H9 (cell line): ENCODE data around the gene TSPO. TPM values are rescaled to one million over a fixed set of nuclear protein-coding genes. Genes with fewer than 3 reads are reported as not detected.
A peak's percentile ranks its signal among the peaks of the same experiment; 100 is the strongest.
"Not testable (repeated sequence)": the region's sequence is repeated elsewhere in the genome, so short reads cannot be mapped to it uniquely, and the experiment has no call there.

Source experiments
- DNase-seq: peaks from one replicate; pipeline ENCODE4 v3.0.0-alpha.2; 2017
- H2AFZ ChIP-seq: one replicate; pipeline ENCODE4 v1.6.1; 2013; ENCODE audit warnings: mild to moderate bottlenecking, low read length, control low read depth, moderate library complexity
- H2AK5ac ChIP-seq: 2 replicates; pipeline ENCODE4 v1.6.1; 2013; ENCODE audit warnings: low read length, control low read depth, mixed read lengths; ENCODE audit not compliant: insufficient read length
- H2BK120ac ChIP-seq: one replicate; pipeline ENCODE4 v1.6.1; 2013; ENCODE audit warnings: low read depth, mild to moderate bottlenecking, low read length, control low read depth, inconsistent platforms; ENCODE audit not compliant: poor library complexity, severe bottlenecking
- H2BK12ac ChIP-seq: 2 replicates; pipeline ENCODE4 v1.6.1; 2013; ENCODE audit warnings: low read length, control low read depth, mixed read lengths, low read depth; ENCODE audit not compliant: insufficient read length
- H2BK15ac ChIP-seq: 2 replicates; pipeline ENCODE4 v1.6.1; 2013; ENCODE audit warnings: low read depth, low read length, control low read depth
- H2BK20ac ChIP-seq: one replicate; pipeline ENCODE4 v1.6.1; 2013; ENCODE audit warnings: low read depth, mild to moderate bottlenecking, low read length, control low read depth, inconsistent platforms; ENCODE audit not compliant: poor library complexity, severe bottlenecking
- H2BK5ac ChIP-seq: 2 replicates; pipeline ENCODE4 v1.6.1; 2013; ENCODE audit warnings: low read length, control low read depth, mixed read lengths; ENCODE audit not compliant: insufficient read length
- H3K14ac ChIP-seq: 2 replicates; pipeline ENCODE4 v1.6.1; 2013; ENCODE audit warnings: low read length, control low read depth; ENCODE audit not compliant: insufficient read depth
- H3K18ac ChIP-seq: 2 replicates; pipeline ENCODE4 v1.6.1; 2013; ENCODE audit warnings: low read depth, mild to moderate bottlenecking, mixed read lengths, low read length, control low read depth; ENCODE audit not compliant: insufficient read length
- H3K23ac ChIP-seq: 2 replicates; pipeline ENCODE4 v1.6.1; 2013; ENCODE audit warnings: low read length, control low read depth, mixed read lengths, low read depth; ENCODE audit not compliant: insufficient read length
- H3K23me2 ChIP-seq: 2 replicates; pipeline ENCODE4 v1.6.1; 2013; ENCODE audit warnings: low read depth, mild to moderate bottlenecking, mixed read lengths, low read length, control low read depth; ENCODE audit not compliant: insufficient read length, poor library complexity, severe bottlenecking
- H3K27ac ChIP-seq: 2 replicates; pipeline ENCODE4 v1.5.1; 2013; ENCODE audit warnings: low read length, control low read depth, mixed read lengths, low read depth; ENCODE audit not compliant: insufficient read length
- H3K27me3 ChIP-seq: 2 replicates; pipeline ENCODE4 v1.6.1; 2013; ENCODE audit warnings: low read length, control low read depth, inconsistent platforms; ENCODE audit not compliant: insufficient read depth
- H3K4ac ChIP-seq: 2 replicates; pipeline ENCODE4 v1.6.1; 2013; ENCODE audit warnings: low read depth, mild to moderate bottlenecking, control low read depth, inconsistent platforms, low read length, moderate library complexity
- H3K4me1 ChIP-seq: 2 replicates; pipeline ENCODE4 v1.6.1; 2013; ENCODE audit warnings: low read length, control low read depth, inconsistent platforms; ENCODE audit not compliant: insufficient read depth
- H3K4me2 ChIP-seq: 2 replicates; pipeline ENCODE4 v1.6.1; 2013; ENCODE audit warnings: low read length, control low read depth, mixed read lengths; ENCODE audit not compliant: insufficient read length, insufficient read depth
- H3K56ac ChIP-seq: 2 replicates; pipeline ENCODE4 v1.6.1; 2013; ENCODE audit warnings: low read depth, mild to moderate bottlenecking, mixed read lengths, low read length, control low read depth; ENCODE audit not compliant: insufficient read length
- H3K79me1 ChIP-seq: 2 replicates; pipeline ENCODE4 v1.6.1; 2013; ENCODE audit warnings: low read depth, mild to moderate bottlenecking, moderate library complexity, low read length, control low read depth, inconsistent platforms; ENCODE audit not compliant: insufficient read depth, poor library complexity, severe bottlenecking
- H3K79me2 ChIP-seq: 2 replicates; pipeline ENCODE4 v1.6.1; 2013; ENCODE audit warnings: low read length, control low read depth, inconsistent platforms; ENCODE audit not compliant: insufficient read depth
- H3K9ac ChIP-seq: 2 replicates; pipeline ENCODE4 v1.6.1; 2013; ENCODE audit warnings: low read length, control low read depth, mixed read lengths; ENCODE audit not compliant: insufficient read length; ENCODE audit errors: extremely low read depth
- H3K9me3 ChIP-seq: one replicate; pipeline ENCODE4 v1.6.1; 2013; ENCODE audit warnings: low read depth, low read length, inconsistent platforms; ENCODE audit not compliant: control insufficient read depth
- H3T11ph ChIP-seq: one replicate; pipeline ENCODE4 v1.6.1; 2013; ENCODE audit warnings: mild to moderate bottlenecking, low read length, control low read depth, inconsistent platforms
- H4K20me1 ChIP-seq: one replicate; pipeline ENCODE4 v1.6.1; 2013; ENCODE audit not compliant: control insufficient read depth, insufficient read length, insufficient read depth
- H4K5ac ChIP-seq: 2 replicates; pipeline ENCODE4 v1.6.1; 2013; ENCODE audit warnings: low read depth, mild to moderate bottlenecking, mixed read lengths, low read length, control low read depth; ENCODE audit not compliant: insufficient read length
- H4K8ac ChIP-seq: replicated peaks from 2 replicates; pipeline ENCODE4 v1.6.1; 2013; ENCODE audit warnings: low read length, control low read depth, mixed read lengths, low read depth; ENCODE audit not compliant: insufficient read length
- H4K91ac ChIP-seq: 2 replicates; pipeline ENCODE4 v1.6.1; 2013; ENCODE audit warnings: low read depth, mild to moderate bottlenecking, moderate library complexity, mixed read lengths, low read length, control low read depth; ENCODE audit not compliant: insufficient read length
- H3K27ac Mint-ChIP-seq, 3 experiments: 2 replicates in 2 of 3; 3 replicates in 1 of 3; pipeline ENCODE4 v1.8.0; 2020 to 2021; ENCODE audit warnings: mixed read lengths in 3 of 3, mild to moderate bottlenecking in 1 of 3, moderate library complexity in 1 of 3
- H3K27me3 Mint-ChIP-seq: 2 replicates; pipeline ENCODE4 v1.8.0; 2021; ENCODE audit warnings: low read depth, mild to moderate bottlenecking, moderate library complexity, mixed read lengths
- H3K36me3 Mint-ChIP-seq, 3 experiments: 2 replicates in 2 of 3; 3 replicates in 1 of 3; pipeline ENCODE4 v1.8.0; 2020 to 2021; ENCODE audit warnings: low read depth in 3 of 3, mixed read lengths in 3 of 3; ENCODE audit not compliant: insufficient read depth in 1 of 3
- H3K4me1 Mint-ChIP-seq, 2 experiments: 2 replicates each; pipeline ENCODE4 v1.8.0; 2020; ENCODE audit warnings: mixed read lengths in 2 of 2
- H3K4me3 Mint-ChIP-seq, 2 experiments: 2 replicates in 1 of 2; 3 replicates in 1 of 2; pipeline ENCODE4 v1.8.0; 2020 to 2021; ENCODE audit warnings: mild to moderate bottlenecking in 2 of 2, mixed read lengths in 2 of 2, moderate library complexity in 1 of 2
- H3K9me3 Mint-ChIP-seq, 2 experiments: 2 replicates in 1 of 2; 3 replicates in 1 of 2; pipeline ENCODE4 v1.8.0; 2020; ENCODE audit warnings: mild to moderate bottlenecking in 2 of 2, mixed read lengths in 2 of 2, moderate library complexity in 1 of 2
- CTCF ChIP-seq: fragments of 200-600 bp; sonication (generic); conservative IDR thresholded peaks from 3 replicates; pipeline ENCODE4 v1.8.0; 2021; ENCODE audit warnings: antibody characterized with exemption, mild to moderate bottlenecking
- WGBS: extraction: QIAGEN DNeasy Blood & Tissue Kit; methylation state at CpG from one replicate; pipeline ENCODE4 v1.1.7; 2013; ENCODE audit warnings: missing lambda C conversion rate, low lambda C conversion rate, mixed read lengths; ENCODE audit not compliant: insufficient read length; ENCODE audit errors: extremely low coverage; 5-methylcytosine and 5-hydroxymethylcytosine counted together
- total RNA-seq: library from RNA; stranded (reverse); gene quantifications from 2 replicates; pipeline ENCODE4 v1.2.1, GENCODE V29; 2021

The TSPO gene
- total RNA-seq, 1 experiment from 2014 or later, result 14.8 TPM

GRCh38 chr22:43144949-43145348 lies 6.4 kb upstream of the TSPO start:
- H3K4me3 Mint-ChIP-seq, result peak overlapping the region in 1 of 2 experiments; percentile 45; a peak in 1 of 5 replicates
- no CpG with 5 or more reads among the region's 3 CpGs for WGBS

GRCh38 chr22:43145371-43145770 lies 6.0 kb upstream of the TSPO start:
- H4K5ac ChIP-seq, H3K79me2 ChIP-seq, H3K14ac ChIP-seq, H4K8ac ChIP-seq, H3K27me3 Mint-ChIP-seq, H2BK12ac ChIP-seq, H2BK5ac ChIP-seq, H3K79me1 ChIP-seq, H3K27me3 ChIP-seq, H3K36me3 Mint-ChIP-seq, H3K18ac ChIP-seq, H3K4me2 ChIP-seq, H3K9me3 Mint-ChIP-seq, H3K27ac Mint-ChIP-seq, H3K56ac ChIP-seq, H3K4me3 Mint-ChIP-seq, H2BK15ac ChIP-seq, H3K4me1 ChIP-seq, H3K4me1 Mint-ChIP-seq, H2AK5ac ChIP-seq, H2BK20ac ChIP-seq, DNase-seq, H4K20me1 ChIP-seq, H3K23me2 ChIP-seq, H2BK120ac ChIP-seq, H3K23ac ChIP-seq, H3T11ph ChIP-seq, H3K9ac ChIP-seq, H4K91ac ChIP-seq, H3K4ac ChIP-seq, H3K27ac ChIP-seq, H3K9me3 ChIP-seq, H2AFZ ChIP-seq: not testable (repeated sequence)
- WGBS, result no CpG with 5 or more reads among the region's 8 CpGs

More at GRCh38 chr22:43144949-43145348, 6.4 kb upstream of the TSPO start:
- no peak for TF ChIP-seq CTCF
- no peaks in the 10 kb centered on the region for H3K4me1 ChIP-seq
- H4K20me1 ChIP-seq, result no peaks in the 10 kb centered on the region
- H3K79me2 ChIP-seq, result no peaks in the 10 kb centered on the region
- no peak overlapping the region for H3K18ac ChIP-seq
- no peak overlapping the region for H2BK15ac ChIP-seq
- no peak overlapping the region for H2BK20ac ChIP-seq
- H3K27ac ChIP-seq, result no peak overlapping the region
- no peak overlapping the region for H3K56ac ChIP-seq
- Mint-ChIP-seq H3K27ac (no peak overlapping the region; a peak in 1 of 7 replicates), H3K36me3 (peaks cover 11 to 14% (median 12%) of the 10 kb centered on the region in 3 experiments; a peak in 6 of 7 replicates), H3K9me3 (no peaks in the 10 kb centered on the region), H3K27me3 (peaks cover 6% of the 10 kb centered on the region), H3K4me1 (peaks cover 0 to 9% of the 10 kb centered on the region in 2 experiments; a peak in 2 of 4 replicates)
- H2BK120ac ChIP-seq, result no peak overlapping the region
- H3K4me2 ChIP-seq, result no peak overlapping the region
- H2BK12ac ChIP-seq, result no peak overlapping the region
- no peak overlapping the region for H3K14ac ChIP-seq
- H4K91ac ChIP-seq, result no peak overlapping the region
- DNase-seq, result no peak
- no peaks in the 10 kb centered on the region for H3K9me3 ChIP-seq
- H3K23ac ChIP-seq, result no peak overlapping the region
- H3K23me2 ChIP-seq, result peaks cover 3% of the 10 kb centered on the region
- H3K4ac ChIP-seq, result no peak overlapping the region
- H2BK5ac ChIP-seq, result no peak overlapping the region
- no peak overlapping the region for H2AK5ac ChIP-seq
- H3K27me3 ChIP-seq, result no peaks in the 10 kb centered on the region
- no peak overlapping the region for H4K8ac ChIP-seq
- H2AFZ ChIP-seq, result no peak overlapping the region
- H4K5ac ChIP-seq, result no peak overlapping the region
- no peak overlapping the region for H3K9ac ChIP-seq
- no peaks in the 10 kb centered on the region for H3K79me1 ChIP-seq
- H3T11ph ChIP-seq, result no peak overlapping the region
